Measurements from ENCODE around the gene PCSK9.

DNA sequence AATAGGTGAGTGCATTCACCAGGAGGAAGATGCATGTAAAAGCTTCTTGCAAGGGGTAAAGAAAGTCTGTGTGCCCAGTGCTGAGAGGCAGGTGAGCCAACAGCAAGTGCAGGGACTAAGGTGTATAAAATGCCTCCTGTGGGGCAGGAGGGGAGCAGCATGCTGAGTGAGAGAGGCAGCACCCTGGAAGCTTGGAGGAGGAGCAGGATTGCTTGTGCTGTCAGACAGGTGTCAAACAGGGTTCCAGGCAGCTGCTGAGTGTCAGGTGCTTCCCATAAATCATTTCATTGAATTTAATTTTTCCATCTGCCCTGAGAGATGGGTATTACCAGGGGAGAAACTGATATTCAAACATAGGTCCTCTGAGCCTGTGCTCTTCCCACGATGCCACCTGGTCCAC lies 26.7 kb upstream of the PCSK9 start:
- no peak for TF ChIP-seq CTCF (IDR thresholded peaks at IDR 0.05; ENCODE audit: low read depth, low read length, missing input control)
- TF ChIP-seq, protein P1, sequence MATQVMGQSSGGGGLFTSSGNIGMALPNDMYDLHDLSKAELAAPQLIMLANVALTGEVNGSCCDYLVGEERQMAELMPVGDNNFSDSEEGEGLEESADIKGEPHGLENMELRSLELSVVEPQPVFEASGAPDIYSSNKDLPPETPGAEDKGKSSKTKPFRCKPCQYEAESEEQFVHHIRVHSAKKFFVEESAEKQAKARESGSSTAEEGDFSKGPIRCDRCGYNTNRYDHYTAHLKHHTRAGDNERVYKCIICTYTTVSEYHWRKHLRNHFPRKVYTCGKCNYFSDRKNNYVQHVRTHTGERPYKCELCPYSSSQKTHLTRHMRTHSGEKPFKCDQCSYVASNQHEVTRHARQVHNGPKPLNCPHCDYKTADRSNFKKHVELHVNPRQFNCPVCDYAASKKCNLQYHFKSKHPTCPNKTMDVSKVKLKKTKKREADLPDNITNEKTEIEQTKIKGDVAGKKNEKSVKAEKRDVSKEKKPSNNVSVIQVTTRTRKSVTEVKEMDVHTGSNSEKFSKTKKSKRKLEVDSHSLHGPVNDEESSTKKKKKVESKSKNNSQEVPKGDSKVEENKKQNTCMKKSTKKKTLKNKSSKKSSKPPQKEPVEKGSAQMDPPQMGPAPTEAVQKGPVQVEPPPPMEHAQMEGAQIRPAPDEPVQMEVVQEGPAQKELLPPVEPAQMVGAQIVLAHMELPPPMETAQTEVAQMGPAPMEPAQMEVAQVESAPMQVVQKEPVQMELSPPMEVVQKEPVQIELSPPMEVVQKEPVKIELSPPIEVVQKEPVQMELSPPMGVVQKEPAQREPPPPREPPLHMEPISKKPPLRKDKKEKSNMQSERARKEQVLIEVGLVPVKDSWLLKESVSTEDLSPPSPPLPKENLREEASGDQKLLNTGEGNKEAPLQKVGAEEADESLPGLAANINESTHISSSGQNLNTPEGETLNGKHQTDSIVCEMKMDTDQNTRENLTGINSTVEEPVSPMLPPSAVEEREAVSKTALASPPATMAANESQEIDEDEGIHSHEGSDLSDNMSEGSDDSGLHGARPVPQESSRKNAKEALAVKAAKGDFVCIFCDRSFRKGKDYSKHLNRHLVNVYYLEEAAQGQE (IDR thresholded peaks at IDR 0.05), result no peak
- no peak for TF ChIP-seq TAF1 (conservative IDR thresholded peaks at IDR 0.05)
- TF ChIP-seq, protein P2, sequence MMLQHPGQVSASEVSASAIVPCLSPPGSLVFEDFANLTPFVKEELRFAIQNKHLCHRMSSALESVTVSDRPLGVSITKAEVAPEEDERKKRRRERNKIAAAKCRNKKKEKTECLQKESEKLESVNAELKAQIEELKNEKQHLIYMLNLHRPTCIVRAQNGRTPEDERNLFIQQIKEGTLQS (IDR thresholded peaks at IDR 0.05), result no peak
- no peak for TF ChIP-seq GABPA (IDR thresholded peaks at IDR 0.05 in 1 of 2, conservative IDR thresholded peaks at IDR 0.05 in 1 of 2)
- TF ChIP-seq, protein P3, sequence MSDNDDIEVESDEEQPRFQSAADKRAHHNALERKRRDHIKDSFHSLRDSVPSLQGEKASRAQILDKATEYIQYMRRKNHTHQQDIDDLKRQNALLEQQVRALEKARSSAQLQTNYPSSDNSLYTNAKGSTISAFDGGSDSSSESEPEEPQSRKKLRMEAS (IDR thresholded peaks at IDR 0.05), result no peak
- TF ChIP-seq EGR1 (IDR thresholded peaks at IDR 0.05; ENCODE audit: low read depth in 2 of 2), result no peak
- TF ChIP-seq YY1 (IDR thresholded peaks at IDR 0.05), result no peak
- no peak for TF ChIP-seq FOXA1 (IDR thresholded peaks at IDR 0.05)
- TF ChIP-seq JUND (IDR thresholded peaks at IDR 0.05), result no peak
- TF ChIP-seq SP1 (IDR thresholded peaks at IDR 0.05), result no peak

Measured in liver (tissue), 3 donors.